ENCODE measurements around the gene PRKN. TPM values are rescaled to one million over a fixed set of nuclear protein-coding genes. Genes with fewer than 3 reads are reported as not detected.

The PRKN gene
- total RNA-seq, 1 experiment from 2014 or later: 0.46 TPM

DNA sequence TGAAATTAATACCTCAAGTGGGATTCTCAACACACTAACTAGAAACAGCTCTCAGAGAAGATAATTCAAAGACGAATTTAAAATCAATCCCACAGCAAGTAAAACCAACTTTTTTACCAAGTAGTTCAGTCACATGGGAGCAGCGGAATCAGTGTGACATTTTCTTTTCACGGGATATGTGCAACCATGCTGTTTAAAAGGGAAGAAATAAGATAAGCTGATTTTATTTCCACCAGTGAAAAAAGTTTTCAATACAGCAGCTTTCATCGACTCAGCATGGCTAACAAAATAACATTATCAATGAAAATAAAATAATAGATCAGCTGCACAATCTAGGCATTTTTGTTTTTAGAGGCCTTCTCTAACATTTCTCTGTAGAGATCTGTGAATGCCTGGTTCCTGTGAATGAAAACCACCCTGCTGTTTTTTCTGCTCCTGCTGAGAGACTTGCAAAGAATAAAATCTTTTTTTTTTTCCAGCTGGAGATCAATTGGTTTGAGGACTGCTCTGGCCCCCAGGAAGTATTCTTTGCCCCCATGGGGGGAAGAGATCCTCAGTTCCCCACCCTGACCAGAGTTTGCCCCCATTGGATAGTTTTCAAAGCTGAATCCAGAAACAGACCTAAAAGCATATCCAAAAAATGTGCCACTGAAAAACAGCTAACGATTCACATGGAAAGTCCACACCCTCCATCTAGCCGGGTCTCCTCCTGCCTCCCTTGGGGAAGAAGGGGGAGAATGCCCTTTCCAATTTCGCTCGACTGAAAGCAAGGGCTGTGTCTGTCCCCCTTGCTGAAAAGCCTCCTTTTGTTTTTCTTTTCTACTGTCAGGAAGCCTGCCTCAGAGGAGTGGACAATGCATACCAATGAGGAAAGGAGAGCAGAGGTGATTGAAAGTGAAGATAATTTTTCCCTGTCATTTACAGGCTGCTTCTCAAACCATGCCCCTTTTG is 317.6 kb downstream of the PRKN start:
- in situ Hi-C loops (cut with HindIII; ENCODE audit: low pct_unique_long_range_greater_than_20kb, low sequenced_read_pairs): no loop called here
- Histone ChIP-seq H3K27ac (ENCODE audit: low read length) (no peak overlapping the region), H3K4me1 (ENCODE audit: control insufficient read depth, insufficient read depth, low read length) (no peaks in the 10 kb centered on the region), H3K36me3 (ENCODE audit: control insufficient read depth, insufficient read depth, low read length) (no peaks in the 10 kb centered on the region), H3K4me3 (ENCODE audit: low read depth in 2 of 2, low read length in 2 of 2) (no peak overlapping the region), H3K9me3 (ENCODE audit: control insufficient read depth, insufficient read depth, low read depth, low read length) (no peaks in the 10 kb centered on the region), H3K27me3 (ENCODE audit: control insufficient read depth, insufficient read depth, low read length) (no peaks in the 10 kb centered on the region)
- TF ChIP-seq SIN3A (IDR thresholded peaks at IDR 0.05; ENCODE audit: borderline replicate concordance, insufficient read depth, low read depth, low read length) (no peak), REST (IDR thresholded peaks at IDR 0.05; ENCODE audit: insufficient read depth in 1 of 2, low read depth in 2 of 2, low read length in 1 of 2) (no peak), POLR2AphosphoS5 (IDR thresholded peaks at IDR 0.05; ENCODE audit: low read depth, low read length) (no peak), TCF7L2 (IDR thresholded peaks at IDR 0.05; ENCODE audit: low read depth, low read length) (no peak)
- TF ChIP-seq, protein P1, sequence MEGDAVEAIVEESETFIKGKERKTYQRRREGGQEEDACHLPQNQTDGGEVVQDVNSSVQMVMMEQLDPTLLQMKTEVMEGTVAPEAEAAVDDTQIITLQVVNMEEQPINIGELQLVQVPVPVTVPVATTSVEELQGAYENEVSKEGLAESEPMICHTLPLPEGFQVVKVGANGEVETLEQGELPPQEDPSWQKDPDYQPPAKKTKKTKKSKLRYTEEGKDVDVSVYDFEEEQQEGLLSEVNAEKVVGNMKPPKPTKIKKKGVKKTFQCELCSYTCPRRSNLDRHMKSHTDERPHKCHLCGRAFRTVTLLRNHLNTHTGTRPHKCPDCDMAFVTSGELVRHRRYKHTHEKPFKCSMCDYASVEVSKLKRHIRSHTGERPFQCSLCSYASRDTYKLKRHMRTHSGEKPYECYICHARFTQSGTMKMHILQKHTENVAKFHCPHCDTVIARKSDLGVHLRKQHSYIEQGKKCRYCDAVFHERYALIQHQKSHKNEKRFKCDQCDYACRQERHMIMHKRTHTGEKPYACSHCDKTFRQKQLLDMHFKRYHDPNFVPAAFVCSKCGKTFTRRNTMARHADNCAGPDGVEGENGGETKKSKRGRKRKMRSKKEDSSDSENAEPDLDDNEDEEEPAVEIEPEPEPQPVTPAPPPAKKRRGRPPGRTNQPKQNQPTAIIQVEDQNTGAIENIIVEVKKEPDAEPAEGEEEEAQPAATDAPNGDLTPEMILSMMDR (IDR thresholded peaks at IDR 0.05): no peak
- POLR2A ChIA-PET: interaction anchor here (0.6 kb wide), 1 partner anchor 446 kb away, joined by 3 read pairs; no protein-coding TSS in a partner anchor
- CTCF ChIA-PET: no interaction called here
- no TSS peak for BruUV-seq (replicated peaks)
- ATAC-seq (no peak), DNase-seq (ENCODE audit: low read depth, low spot score) (no peak)
- intact Hi-C loops (cut with micrococcal nuclease; ENCODE audit: unreplicated experiment): no loop called here

- TF ChIP-seq, protein P1 (IDR thresholded peaks at IDR 0.05): no peak
- TF ChIP-seq REST (IDR thresholded peaks at IDR 0.05; ENCODE audit: insufficient read depth in 1 of 2, low read depth in 2 of 2, low read length in 1 of 2) (no peak), SIN3A (IDR thresholded peaks at IDR 0.05; ENCODE audit: borderline replicate concordance, insufficient read depth, low read depth, low read length) (no peak), TCF7L2 (IDR thresholded peaks at IDR 0.05; ENCODE audit: low read depth, low read length) (no peak), POLR2AphosphoS5 (IDR thresholded peaks at IDR 0.05; ENCODE audit: low read depth, low read length) (no peak)
- DNase-seq (ENCODE audit: low read depth, low spot score) (no peak), ATAC-seq (no peak)
- in situ Hi-C loops (cut with HindIII; ENCODE audit: low pct_unique_long_range_greater_than_20kb, low sequenced_read_pairs) (no loop called here), intact Hi-C loops (cut with micrococcal nuclease; ENCODE audit: unreplicated experiment) (no loop called here)
- Histone ChIP-seq H3K36me3 (ENCODE audit: control insufficient read depth, insufficient read depth, low read length) (no peaks in the 10 kb centered on the region), H3K27ac (ENCODE audit: low read length) (no peak overlapping the region), H3K9me3 (ENCODE audit: control insufficient read depth, insufficient read depth, low read depth, low read length) (no peaks in the 10 kb centered on the region), H3K4me3 (ENCODE audit: low read depth in 2 of 2, low read length in 2 of 2) (no peak overlapping the region), H3K27me3 (ENCODE audit: control insufficient read depth, insufficient read depth, low read length) (no peaks in the 10 kb centered on the region), H3K4me1 (ENCODE audit: control insufficient read depth, insufficient read depth, low read length) (no peaks in the 10 kb centered on the region)
- BruUV-seq (replicated peaks): no TSS peak
- ChIA-PET POLR2A (no interaction called here), CTCF (no interaction called here)
Measured at GRCh38 chr6:162408826-162409535, 318.6 kb downstream of the PRKN start.
